ENCODE measurements around the gene CPSF6.

DNA sequence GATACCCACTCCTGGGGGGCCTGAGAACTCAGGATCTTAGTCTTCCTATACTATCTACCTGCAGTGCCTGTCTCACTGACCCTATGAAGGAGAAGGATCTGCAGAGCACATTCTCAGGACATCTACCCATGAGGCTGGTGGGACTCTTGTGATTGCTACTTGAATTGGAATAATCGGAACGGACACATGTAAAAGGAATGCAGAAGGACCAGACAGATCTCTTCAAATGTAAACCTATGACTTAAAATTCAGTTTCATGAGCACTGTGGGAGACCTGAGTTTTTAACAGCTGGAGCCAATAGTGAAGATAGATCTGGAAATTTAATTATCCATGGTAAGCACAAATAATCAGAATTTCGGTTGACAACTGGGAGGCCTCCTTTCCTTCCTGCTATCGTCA is 35.2 kb upstream of the CPSF6 start:
- TF ChIP-seq, protein P1, sequence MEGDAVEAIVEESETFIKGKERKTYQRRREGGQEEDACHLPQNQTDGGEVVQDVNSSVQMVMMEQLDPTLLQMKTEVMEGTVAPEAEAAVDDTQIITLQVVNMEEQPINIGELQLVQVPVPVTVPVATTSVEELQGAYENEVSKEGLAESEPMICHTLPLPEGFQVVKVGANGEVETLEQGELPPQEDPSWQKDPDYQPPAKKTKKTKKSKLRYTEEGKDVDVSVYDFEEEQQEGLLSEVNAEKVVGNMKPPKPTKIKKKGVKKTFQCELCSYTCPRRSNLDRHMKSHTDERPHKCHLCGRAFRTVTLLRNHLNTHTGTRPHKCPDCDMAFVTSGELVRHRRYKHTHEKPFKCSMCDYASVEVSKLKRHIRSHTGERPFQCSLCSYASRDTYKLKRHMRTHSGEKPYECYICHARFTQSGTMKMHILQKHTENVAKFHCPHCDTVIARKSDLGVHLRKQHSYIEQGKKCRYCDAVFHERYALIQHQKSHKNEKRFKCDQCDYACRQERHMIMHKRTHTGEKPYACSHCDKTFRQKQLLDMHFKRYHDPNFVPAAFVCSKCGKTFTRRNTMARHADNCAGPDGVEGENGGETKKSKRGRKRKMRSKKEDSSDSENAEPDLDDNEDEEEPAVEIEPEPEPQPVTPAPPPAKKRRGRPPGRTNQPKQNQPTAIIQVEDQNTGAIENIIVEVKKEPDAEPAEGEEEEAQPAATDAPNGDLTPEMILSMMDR (IDR thresholded peaks at IDR 0.05 in 4 of 5, conservative IDR thresholded peaks at IDR 0.05 in 1 of 5), result no peak
- no peak for TF ChIP-seq POLR2A (IDR thresholded peaks at IDR 0.05)

Data from gastrocnemius medialis (tissue), 4 donors.